ENCODE data around the gene OBSCN. TPM values are rescaled to one million over a fixed set of nuclear protein-coding genes. Genes with fewer than 3 reads are reported as not detected.

OBSCN gene
- total and polyA plus RNA-seq, 2 donors (not counting 3 experiments of a cell fraction or from before 2014, with no cell fraction given) = 1.5 to 2.9 TPM

- Histone ChIP-seq H3K27me3 (ENCODE audit: control insufficient read depth in 2 of 2, insufficient read depth in 2 of 2, low read length in 2 of 2) (no peaks in the 10 kb centered on the region), H3K79me2 (ENCODE audit: control insufficient read depth, insufficient read depth, low read length) (no peaks in the 10 kb centered on the region), H2AFZ (ENCODE audit: low read depth, low read length) (no peak overlapping the region), H3K9me1 (replicated peaks; ENCODE audit: control insufficient read depth, extremely low read depth, insufficient read depth, low read length) (no peaks in the 10 kb centered on the region), H3K4me3 (replicated peaks in 1 of 3; ENCODE audit: insufficient read depth in 1 of 3, low read depth in 1 of 3, low read length in 3 of 3) (no peak overlapping the region), H3K36me3 (ENCODE audit: control insufficient read depth in 2 of 2, extremely low read depth in 1 of 2, insufficient read depth in 2 of 2, low read length in 2 of 2) (peaks cover 0 to 11% of the 10 kb centered on the region in 2 experiments), H3K9me3 (replicated peaks; ENCODE audit: control insufficient read depth, insufficient read depth, low read length) (no peaks in the 10 kb centered on the region), H3K4me2 (ENCODE audit: insufficient read depth, low read length) (no peak overlapping the region), H3K27ac (ENCODE audit: insufficient read depth, low read depth, low read length) (no peak overlapping the region), H3K4me1 (ENCODE audit: control insufficient read depth, extremely low read depth, insufficient read depth, low read length) (no peaks in the 10 kb centered on the region), H4K20me1 (replicated peaks; ENCODE audit: control insufficient read depth, extremely low read depth, insufficient read depth, low read length) (no peaks in the 10 kb centered on the region), H3K9ac (replicated peaks; ENCODE audit: extremely low read depth, insufficient read depth, low read length) (no peak overlapping the region)
- DNase-seq (ENCODE audit: low read depth, low spot score) (no peak), FAIRE-seq (no peak)
- ChIA-PET CTCF (interaction anchor here (1.9 kb wide), 1 partner anchor 179 kb away, joined by 6 read pairs; no protein-coding TSS in a partner anchor), POLR2A (no interaction called here)
- dilution Hi-C loops (cut with MboI; ENCODE audit: extremely low pct_ligation_motif_present, low sequenced_read_pairs) (no loop called here), intact Hi-C loops (cut with micrococcal nuclease) (no loop called here)
- no TSS peak for BruUV-seq (replicated peaks)
- TF ChIP-seq GATA2 (IDR thresholded peaks at IDR 0.05; ENCODE audit: insufficient read depth, insufficient read length, low read depth, low read length) (no peak), MYC (IDR thresholded peaks at IDR 0.05; ENCODE audit: low read depth, low read length) (no peak), POLR2AphosphoS5 (IDR thresholded peaks at IDR 0.05; ENCODE audit: insufficient read depth, low read depth, low read length) (no peak), JUN (IDR thresholded peaks at IDR 0.05; ENCODE audit: borderline replicate concordance, insufficient read depth, insufficient read length, low read depth) (no peak), MAX (IDR thresholded peaks at IDR 0.05; ENCODE audit: insufficient read depth, insufficient read length) (no peak), POLR2A (IDR thresholded peaks at IDR 0.05; ENCODE audit: low read depth, low read length) (no peak), FOS (IDR thresholded peaks at IDR 0.05; ENCODE audit: borderline replicate concordance, insufficient read depth, low read length) (no peak), EZH2 (IDR thresholded peaks at IDR 0.05; ENCODE audit: borderline replicate concordance, low read depth, low read length, severe bottlenecking) (no peak), CTCF (IDR thresholded peaks at IDR 0.05; ENCODE audit: extremely low read depth in 1 of 2, insufficient read depth in 1 of 2, low read depth in 1 of 2, low read length in 2 of 2) (no peak)
Measured at GRCh38 chr1:228178737-228179684, 28.8 kb upstream of the OBSCN start.
